Measurements from ENCODE around the gene TXNRD2. TPM values are rescaled to one million over a fixed set of nuclear protein-coding genes. Genes with fewer than 3 reads are reported as not detected.

The TXNRD2 gene
- total RNA-seq, 1 donor = 19.5 TPM

- no peak for TF ChIP-seq CTCF (IDR thresholded peaks at IDR 0.05; ENCODE audit: extremely low read depth, low read depth, low read length)
- no peaks in the 10 kb centered on the region for H3K36me3 ChIP-seq (ENCODE audit: insufficient read depth, low read length)
- H3K4me3 ChIP-seq (ENCODE audit: insufficient read depth, low read length) = no peak overlapping the region
- no peak overlapping the region for H2AFZ ChIP-seq (ENCODE audit: low read length)
- DNase-seq (ENCODE audit: insufficient read length, low spot score, missing footprints) = no peak
- H3K27me3 ChIP-seq (ENCODE audit: insufficient read depth, low read length) = no peaks in the 10 kb centered on the region
- peaks cover 13% of the 10 kb centered on the region for H3K4me1 ChIP-seq (ENCODE audit: insufficient read depth, low read length)
- H3K4me2 ChIP-seq (ENCODE audit: insufficient read depth, low read length) = no peak overlapping the region
- peaks cover 7% of the 10 kb centered on the region for H3K79me2 ChIP-seq (ENCODE audit: insufficient read depth, low read length)
- no peaks in the 10 kb centered on the region for H4K20me1 ChIP-seq (ENCODE audit: insufficient read depth, low read length)
- H3K27ac ChIP-seq (ENCODE audit: low read depth, low read length) = no peak overlapping the region
- no peaks in the 10 kb centered on the region for H3K9me3 ChIP-seq (ENCODE audit: low read depth, low read length)
Observed at GRCh38 chr22:19841641-19842392, 99.8 kb downstream of the TXNRD2 start.

GRCh38 chr22:19840955-19841640, 100.5 kb downstream of the TXNRD2 start:
- no peak overlapping the region for H3K4me3 ChIP-seq (ENCODE audit: insufficient read depth, low read length)
- no peaks in the 10 kb centered on the region for H3K27me3 ChIP-seq (ENCODE audit: insufficient read depth, low read length)
- H3K36me3 ChIP-seq (ENCODE audit: insufficient read depth, low read length) = no peaks in the 10 kb centered on the region
- H3K4me2 ChIP-seq (ENCODE audit: insufficient read depth, low read length) = no peak overlapping the region
- peaks cover 3% of the 10 kb centered on the region for H4K20me1 ChIP-seq (ENCODE audit: insufficient read depth, low read length)
- no peak for TF ChIP-seq CTCF (IDR thresholded peaks at IDR 0.05; ENCODE audit: extremely low read depth, low read depth, low read length)
- no peak for DNase-seq (ENCODE audit: insufficient read length, low spot score, missing footprints)
- no peaks in the 10 kb centered on the region for H3K9me3 ChIP-seq (ENCODE audit: low read depth, low read length)
- H3K27ac ChIP-seq (ENCODE audit: low read depth, low read length) = no peak overlapping the region
- H3K4me1 ChIP-seq (ENCODE audit: insufficient read depth, low read length) = peaks cover 17% of the 10 kb centered on the region
- H3K79me2 ChIP-seq (ENCODE audit: insufficient read depth, low read length) = peaks cover 6% of the 10 kb centered on the region
- no peak overlapping the region for H2AFZ ChIP-seq (ENCODE audit: low read length)

GRCh38 chr22:19840059-19840458, 101.6 kb downstream of the TXNRD2 start:
- H3K4me3 ChIP-seq (ENCODE audit: insufficient read depth, low read length) = no peak overlapping the region
- DNase-seq (ENCODE audit: insufficient read length, low spot score, missing footprints) = no peak
- H3K9me3 ChIP-seq (ENCODE audit: low read depth, low read length) = no peaks in the 10 kb centered on the region
- no peak overlapping the region for H2AFZ ChIP-seq (ENCODE audit: low read length)
- peaks cover 17% of the 10 kb centered on the region for H3K4me1 ChIP-seq (ENCODE audit: insufficient read depth, low read length)
- H3K4me2 ChIP-seq (ENCODE audit: insufficient read depth, low read length) = no peak overlapping the region
- peaks cover 6% of the 10 kb centered on the region for H3K79me2 ChIP-seq (ENCODE audit: insufficient read depth, low read length)
- H4K20me1 ChIP-seq (ENCODE audit: insufficient read depth, low read length) = peaks cover 3% of the 10 kb centered on the region
- no peaks in the 10 kb centered on the region for H3K27me3 ChIP-seq (ENCODE audit: insufficient read depth, low read length)
- TF ChIP-seq CTCF (IDR thresholded peaks at IDR 0.05; ENCODE audit: extremely low read depth, low read depth, low read length) = no peak
- no peaks in the 10 kb centered on the region for H3K36me3 ChIP-seq (ENCODE audit: insufficient read depth, low read length)
- H3K27ac ChIP-seq (ENCODE audit: low read depth, low read length) = no peak overlapping the region

- H3K27me3 ChIP-seq (ENCODE audit: insufficient read depth, low read length) = no peaks in the 10 kb centered on the region
- peaks cover 3% of the 10 kb centered on the region for H4K20me1 ChIP-seq (ENCODE audit: insufficient read depth, low read length)
- no peak overlapping the region for H3K4me2 ChIP-seq (ENCODE audit: insufficient read depth, low read length)
- no peak overlapping the region for H2AFZ ChIP-seq (ENCODE audit: low read length)
- peaks cover 4% of the 10 kb centered on the region for H3K4me1 ChIP-seq (ENCODE audit: insufficient read depth, low read length)
- no peak for DNase-seq (ENCODE audit: insufficient read length, low spot score, missing footprints)
- no peaks in the 10 kb centered on the region for H3K36me3 ChIP-seq (ENCODE audit: insufficient read depth, low read length)
- no peak overlapping the region for H3K4me3 ChIP-seq (ENCODE audit: insufficient read depth, low read length)
- no peaks in the 10 kb centered on the region for H3K9me3 ChIP-seq (ENCODE audit: low read depth, low read length)
- H3K79me2 ChIP-seq (ENCODE audit: insufficient read depth, low read length) = peaks cover 3% of the 10 kb centered on the region
- no peak overlapping the region for H3K27ac ChIP-seq (ENCODE audit: low read depth, low read length)
- no peak for TF ChIP-seq CTCF (IDR thresholded peaks at IDR 0.05; ENCODE audit: extremely low read depth, low read depth, low read length)
Observed at GRCh38 chr22:19837915-19838314, 103.7 kb downstream of the TXNRD2 start.

Data from osteoblast (primary cell).